ENCODE data around the gene GNG14. TPM values are rescaled to one million over a fixed set of nuclear protein-coding genes. Genes with fewer than 3 reads are reported as not detected.

Gene GNG14
- total RNA-seq, 1 experiment from 2014 or later = not detected

DNA sequence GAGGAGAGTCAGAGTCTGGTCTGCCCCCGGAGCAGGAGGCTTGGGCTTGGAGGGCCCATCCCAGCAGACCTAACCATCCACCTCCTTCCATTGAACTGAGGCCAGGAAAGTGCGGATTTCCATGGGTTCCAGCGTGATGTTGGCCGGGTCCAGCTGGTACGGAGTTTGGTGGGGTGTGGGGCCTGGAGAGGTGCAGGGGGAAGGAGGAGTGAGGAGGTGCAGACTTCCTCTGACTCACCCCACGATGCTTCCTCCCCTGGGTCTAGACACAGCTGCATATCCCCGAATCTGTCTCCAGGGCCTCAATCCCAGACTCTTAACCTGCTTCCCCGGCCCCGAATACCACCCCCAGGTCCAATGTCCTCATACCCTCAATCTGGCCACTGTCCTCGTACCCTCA, 41.2 kb upstream of the GNG14 start (continued):
- no peak for TF ChIP-seq CBX3 (IDR thresholded peaks at IDR 0.05; ENCODE audit: low read depth)
- TF ChIP-seq, protein P1, sequence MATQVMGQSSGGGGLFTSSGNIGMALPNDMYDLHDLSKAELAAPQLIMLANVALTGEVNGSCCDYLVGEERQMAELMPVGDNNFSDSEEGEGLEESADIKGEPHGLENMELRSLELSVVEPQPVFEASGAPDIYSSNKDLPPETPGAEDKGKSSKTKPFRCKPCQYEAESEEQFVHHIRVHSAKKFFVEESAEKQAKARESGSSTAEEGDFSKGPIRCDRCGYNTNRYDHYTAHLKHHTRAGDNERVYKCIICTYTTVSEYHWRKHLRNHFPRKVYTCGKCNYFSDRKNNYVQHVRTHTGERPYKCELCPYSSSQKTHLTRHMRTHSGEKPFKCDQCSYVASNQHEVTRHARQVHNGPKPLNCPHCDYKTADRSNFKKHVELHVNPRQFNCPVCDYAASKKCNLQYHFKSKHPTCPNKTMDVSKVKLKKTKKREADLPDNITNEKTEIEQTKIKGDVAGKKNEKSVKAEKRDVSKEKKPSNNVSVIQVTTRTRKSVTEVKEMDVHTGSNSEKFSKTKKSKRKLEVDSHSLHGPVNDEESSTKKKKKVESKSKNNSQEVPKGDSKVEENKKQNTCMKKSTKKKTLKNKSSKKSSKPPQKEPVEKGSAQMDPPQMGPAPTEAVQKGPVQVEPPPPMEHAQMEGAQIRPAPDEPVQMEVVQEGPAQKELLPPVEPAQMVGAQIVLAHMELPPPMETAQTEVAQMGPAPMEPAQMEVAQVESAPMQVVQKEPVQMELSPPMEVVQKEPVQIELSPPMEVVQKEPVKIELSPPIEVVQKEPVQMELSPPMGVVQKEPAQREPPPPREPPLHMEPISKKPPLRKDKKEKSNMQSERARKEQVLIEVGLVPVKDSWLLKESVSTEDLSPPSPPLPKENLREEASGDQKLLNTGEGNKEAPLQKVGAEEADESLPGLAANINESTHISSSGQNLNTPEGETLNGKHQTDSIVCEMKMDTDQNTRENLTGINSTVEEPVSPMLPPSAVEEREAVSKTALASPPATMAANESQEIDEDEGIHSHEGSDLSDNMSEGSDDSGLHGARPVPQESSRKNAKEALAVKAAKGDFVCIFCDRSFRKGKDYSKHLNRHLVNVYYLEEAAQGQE (IDR thresholded peaks at IDR 0.05; ENCODE audit: low read depth) = no peak
- TF ChIP-seq ZNF274 (IDR thresholded peaks at IDR 0.05; ENCODE audit: low read depth, low read length) = no peak
- TF ChIP-seq SIN3A (IDR thresholded peaks at IDR 0.05; ENCODE audit: low read depth) = no peak
- no peak for TF ChIP-seq EZH2 (IDR thresholded peaks at IDR 0.05)
- TF ChIP-seq SRF (IDR thresholded peaks at IDR 0.05; ENCODE audit: low read depth) = no peak

- H4K20me1 ChIP-seq (ENCODE audit: insufficient read depth) = no peaks in the 10 kb centered on the region
- H3K27me3 ChIP-seq (ENCODE audit: insufficient read depth, low read length) = no peaks in the 10 kb centered on the region
- no peak; the same call in 1 of the 2 replicates for ATAC-seq
- no TSS peak for BruUV-seq (replicated peaks)
- ChIA-PET CTCF (no interaction called here), POLR2A (no interaction called here), RAD21 (ENCODE audit: low non-redundant PET in 1 of 2, low total read pairs in 2 of 2, uncharacterized antibody in 2 of 2, unreplicated experiment in 2 of 2) (interaction anchor here in 1 of 2 experiments (0.7 kb wide), 1 partner anchor 149 kb away, joined by 3 read pairs; no protein-coding TSS in a partner anchor)
- no peaks in the 10 kb centered on the region; a peak in 1 of 4 replicates for H3K9me3 ChIP-seq (ENCODE audit: control insufficient read depth in 1 of 2, insufficient read depth in 1 of 2, low read depth in 1 of 2, low read length in 2 of 2)
- no peak overlapping the region for H3K9ac ChIP-seq (ENCODE audit: low read length)
- intact Hi-C loops (cut with micrococcal nuclease) = no loop called here
- H3K79me2 ChIP-seq (ENCODE audit: insufficient read depth, low read length) = no peaks in the 10 kb centered on the region
- H3K4me3 ChIP-seq (replicated peaks in 1 of 2; ENCODE audit: low read depth in 1 of 2, low read length in 2 of 2) = no peak overlapping the region
- no peak for DNase-seq (ENCODE audit: low read depth, low spot score)
- no peaks in the 10 kb centered on the region for H3K4me1 ChIP-seq (ENCODE audit: control insufficient read depth in 1 of 2, insufficient read depth in 2 of 2, low read length in 2 of 2)
- H3K9me2 ChIP-seq (ENCODE audit: insufficient read depth) = no peaks in the 10 kb centered on the region
- no peak overlapping the region for H3K4me2 ChIP-seq (ENCODE audit: low read length)
- no peak overlapping the region for H3K27ac ChIP-seq (ENCODE audit: low read depth, low read length)
- H3K36me3 ChIP-seq (ENCODE audit: control insufficient read depth in 1 of 2, insufficient read depth in 2 of 2, low read length in 2 of 2) = no peaks in the 10 kb centered on the region
- H2AFZ ChIP-seq (ENCODE audit: low read depth, low read length, poor library complexity, severe bottlenecking) = no peak overlapping the region
- TF ChIP-seq CTCF (IDR thresholded peaks at IDR 0.05 in 2 of 3, conservative IDR thresholded peaks at IDR 0.05 in 1 of 3; ENCODE audit: borderline replicate concordance in 1 of 3, insufficient read depth in 1 of 3, low read depth in 2 of 3, low read length in 2 of 3) (no peak), ZBTB33 (IDR thresholded peaks at IDR 0.05; ENCODE audit: extremely low read depth, insufficient replicate concordance, low read length) (no peak), EZH2 (IDR thresholded peaks at IDR 0.05) (no peak), SRF (IDR thresholded peaks at IDR 0.05; ENCODE audit: low read depth) (no peak), EZH2phosphoT487 (IDR thresholded peaks at IDR 0.05; ENCODE audit: borderline replicate concordance) (no peak), SIN3A (IDR thresholded peaks at IDR 0.05; ENCODE audit: low read depth) (no peak), YY1 (IDR thresholded peaks at IDR 0.05; ENCODE audit: extremely low read depth, insufficient replicate concordance, low read depth, low read length) (no peak), CBX3 (IDR thresholded peaks at IDR 0.05; ENCODE audit: low read depth) (no peak), SP1 (IDR thresholded peaks at IDR 0.05; ENCODE audit: low read depth) (no peak), ATF3 (IDR thresholded peaks at IDR 0.05) (no peak)
- TF ChIP-seq, protein P2, sequence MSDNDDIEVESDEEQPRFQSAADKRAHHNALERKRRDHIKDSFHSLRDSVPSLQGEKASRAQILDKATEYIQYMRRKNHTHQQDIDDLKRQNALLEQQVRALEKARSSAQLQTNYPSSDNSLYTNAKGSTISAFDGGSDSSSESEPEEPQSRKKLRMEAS (IDR thresholded peaks at IDR 0.05) = no peak
Measured at GRCh38 chr19:12647047-12647446, 40.8 kb upstream of the GNG14 start.
